Right lobe of liver (tissue), 6 donors: ENCODE measurements around the gene BORCS6. TPM values are rescaled to one million over a fixed set of nuclear protein-coding genes. Genes with fewer than 3 reads are reported as not detected.

Experiments used
- ATAC-seq, 4 donors: fragments of 200-7000 bp; cut with Tn5 transposase; one replicate each; pipeline ENCODE4 v1.9.1; 2020; ENCODE audit warnings: mild to moderate bottlenecking in 4 of 4, moderate library complexity in 4 of 4
- DNase-seq, 3 donors: peaks; one replicate each; pipeline ENCODE4 v3.0.0-alpha.2; 2020
- H3K27ac ChIP-seq, 3 donors: fragments of 200-600 bp; one replicate each; pipeline ENCODE4 v1.8.0; 2022
- H3K27me3 ChIP-seq, 2 donors: fragments of 200-600 bp; one replicate each; pipeline ENCODE4 v1.8.0; 2022
- H3K36me3 ChIP-seq, 4 donors: fragments of 200-600 bp; sonication (generic) in 1 of 4; one replicate each; pipeline versions ENCODE4 v1.5.1 to v1.8.0; 2017 to 2022; ENCODE audit warnings: control low read depth in 1 of 4
- H3K4me1 ChIP-seq, 4 donors: fragments of 200-600 bp; sonication (generic) in 1 of 4; one replicate each; pipeline versions ENCODE4 v1.5.1 to v1.8.0; 2017 to 2022; ENCODE audit warnings: control low read depth in 1 of 4
- H3K4me3 ChIP-seq, 3 donors: fragments of 200-600 bp; one replicate each; pipeline ENCODE4 v1.8.0; 2022
- H3K9me3 ChIP-seq, 4 donors: fragments of 200-600 bp; sonication (generic) in 1 of 4; one replicate each; pipeline versions ENCODE4 v1.5.1 to v1.8.0; 2017 to 2022; ENCODE audit warnings: control low read depth in 1 of 4
- POLR2A ChIP-seq: fragments of 450-650 bp; IDR thresholded peaks from one replicate; pipeline ENCODE4 v1.6.1; 2017; ENCODE audit warnings: antibody characterized with exemption, mild to moderate bottlenecking
- WGBS: methylation state at CpG from one replicate; pipeline ENCODE4 v1.1.6; 2018; ENCODE audit warnings: low coverage, low lambda C conversion rate; ENCODE audit not compliant: insufficient coverage; ENCODE audit errors: missing lambda C conversion rate; 5-methylcytosine and 5-hydroxymethylcytosine counted together
- intact Hi-C, 2 donors: fragments of 100-400 bp; cut with DNase I; formaldehyde crosslinking; loops; one replicate each; pipeline versions ENCODE4 v1.11.2 to v1.14.1; 2022
- total RNA-seq, 6 experiments: library from RNA; depleted of rRNA in 2 of 6; stranded (reverse); fragments of >200 nt in 2 of 6; fragmentation: NEBNext Ultra II Directional in 3 of 6; extraction: Animal tissue kit (Norgen Biotek cat#: 25700) in 3 of 6; gene quantifications; one replicate each; pipeline versions ENCODE4 v1.1.0 to v1.2.4, GENCODE V29; 2016 to 2023
- TF ChIP-seq, protein P1 (sequence below), 4 donors: fragments of 200-600 bp in 3 of 4; fragments of 450-650 bp in 1 of 4; IDR thresholded peaks; one replicate each; pipeline versions ENCODE4 v1.5.1 to v1.8.0; 2016 to 2022; ENCODE audit warnings: antibody characterized with exemption in 4 of 4, mild to moderate bottlenecking in 2 of 4
- donor health status: DM: no; HTN: yes; CAD: no.
- donor health status: DM: no; HTN: no; CAD: no.
- donor health status: DM: no; HTN: no; CAD: no.
- donor health status: DM: no; HTN: yes; CAD: no.
- donor health status: DM: no; HTN: yes; CAD: no.

The BORCS6 gene
- total RNA-seq, 6 experiments from 2014 or later = 3.1 to 5.3 (median 4.2) TPM

DNA sequence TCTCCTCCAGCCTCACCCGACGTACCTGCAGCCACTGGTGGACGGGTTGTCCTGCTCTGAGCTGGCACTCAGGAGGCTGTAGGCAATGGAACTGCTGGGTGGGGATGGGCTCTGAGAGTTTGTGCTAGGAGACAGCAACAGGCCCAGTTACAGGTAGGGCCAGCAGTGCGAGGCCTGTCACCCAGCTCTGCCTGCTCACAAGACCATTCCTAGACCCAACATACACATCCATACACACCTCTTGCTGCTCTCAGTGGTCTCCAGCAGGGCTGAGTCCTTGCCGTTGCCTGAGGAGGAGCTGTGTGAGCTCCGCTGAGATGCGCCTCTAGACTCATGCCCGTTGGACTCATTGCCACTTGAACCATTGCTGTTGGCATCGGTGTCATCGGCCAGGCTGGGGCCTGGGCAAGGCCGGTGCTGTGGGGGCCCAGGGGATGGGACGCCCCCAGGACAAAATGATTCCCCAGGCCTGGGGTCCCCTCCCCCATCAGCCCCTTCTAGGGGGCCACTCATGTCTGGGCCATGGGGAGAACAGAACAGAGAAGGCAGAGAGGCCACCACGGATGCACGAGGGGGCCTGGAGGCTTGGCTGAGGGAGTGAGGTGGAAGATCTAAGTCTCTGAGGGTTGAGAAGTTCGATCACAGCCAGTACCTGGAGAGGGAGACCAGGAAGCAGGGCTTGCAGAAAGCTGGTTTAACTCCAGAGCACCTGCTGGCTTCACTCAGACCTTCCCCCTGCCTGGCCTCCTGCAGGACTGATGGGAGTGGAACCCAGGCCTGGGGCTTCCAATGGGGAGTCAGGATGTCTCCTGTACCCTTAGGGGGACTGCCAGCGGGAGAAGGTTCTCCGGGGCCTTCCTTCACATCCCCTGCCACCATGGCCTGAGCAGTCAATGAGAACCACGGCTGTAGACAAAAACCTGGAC is 39.5 kb downstream of the BORCS6 start:
- WGBS = 23% methylated on average over 2 of the region's 18 CpGs
- H3K4me3 ChIP-seq = peak overlapping the region; percentile 62 to 94 (median 65)
- H3K27ac ChIP-seq = peak overlapping the region; percentile 99 to 100 (median 100)
- peaks cover 0 to 27% (median 9%) of the 10 kb centered on the region in 4 donors for H3K4me1 ChIP-seq
- H3K36me3 ChIP-seq = peaks cover 21 to 60% (median 47%) of the 10 kb centered on the region in 4 donors
- intact Hi-C loops = no loop called here
- H3K27me3 ChIP-seq = no peaks in the 10 kb centered on the region
- DNase-seq (no peak), ATAC-seq (no peak)
- TF ChIP-seq POLR2A = no peak
- TF ChIP-seq, protein P1, sequence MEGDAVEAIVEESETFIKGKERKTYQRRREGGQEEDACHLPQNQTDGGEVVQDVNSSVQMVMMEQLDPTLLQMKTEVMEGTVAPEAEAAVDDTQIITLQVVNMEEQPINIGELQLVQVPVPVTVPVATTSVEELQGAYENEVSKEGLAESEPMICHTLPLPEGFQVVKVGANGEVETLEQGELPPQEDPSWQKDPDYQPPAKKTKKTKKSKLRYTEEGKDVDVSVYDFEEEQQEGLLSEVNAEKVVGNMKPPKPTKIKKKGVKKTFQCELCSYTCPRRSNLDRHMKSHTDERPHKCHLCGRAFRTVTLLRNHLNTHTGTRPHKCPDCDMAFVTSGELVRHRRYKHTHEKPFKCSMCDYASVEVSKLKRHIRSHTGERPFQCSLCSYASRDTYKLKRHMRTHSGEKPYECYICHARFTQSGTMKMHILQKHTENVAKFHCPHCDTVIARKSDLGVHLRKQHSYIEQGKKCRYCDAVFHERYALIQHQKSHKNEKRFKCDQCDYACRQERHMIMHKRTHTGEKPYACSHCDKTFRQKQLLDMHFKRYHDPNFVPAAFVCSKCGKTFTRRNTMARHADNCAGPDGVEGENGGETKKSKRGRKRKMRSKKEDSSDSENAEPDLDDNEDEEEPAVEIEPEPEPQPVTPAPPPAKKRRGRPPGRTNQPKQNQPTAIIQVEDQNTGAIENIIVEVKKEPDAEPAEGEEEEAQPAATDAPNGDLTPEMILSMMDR (IDR thresholded peaks at IDR 0.05) = no peak
- no peaks in the 10 kb centered on the region for H3K9me3 ChIP-seq

DNA sequence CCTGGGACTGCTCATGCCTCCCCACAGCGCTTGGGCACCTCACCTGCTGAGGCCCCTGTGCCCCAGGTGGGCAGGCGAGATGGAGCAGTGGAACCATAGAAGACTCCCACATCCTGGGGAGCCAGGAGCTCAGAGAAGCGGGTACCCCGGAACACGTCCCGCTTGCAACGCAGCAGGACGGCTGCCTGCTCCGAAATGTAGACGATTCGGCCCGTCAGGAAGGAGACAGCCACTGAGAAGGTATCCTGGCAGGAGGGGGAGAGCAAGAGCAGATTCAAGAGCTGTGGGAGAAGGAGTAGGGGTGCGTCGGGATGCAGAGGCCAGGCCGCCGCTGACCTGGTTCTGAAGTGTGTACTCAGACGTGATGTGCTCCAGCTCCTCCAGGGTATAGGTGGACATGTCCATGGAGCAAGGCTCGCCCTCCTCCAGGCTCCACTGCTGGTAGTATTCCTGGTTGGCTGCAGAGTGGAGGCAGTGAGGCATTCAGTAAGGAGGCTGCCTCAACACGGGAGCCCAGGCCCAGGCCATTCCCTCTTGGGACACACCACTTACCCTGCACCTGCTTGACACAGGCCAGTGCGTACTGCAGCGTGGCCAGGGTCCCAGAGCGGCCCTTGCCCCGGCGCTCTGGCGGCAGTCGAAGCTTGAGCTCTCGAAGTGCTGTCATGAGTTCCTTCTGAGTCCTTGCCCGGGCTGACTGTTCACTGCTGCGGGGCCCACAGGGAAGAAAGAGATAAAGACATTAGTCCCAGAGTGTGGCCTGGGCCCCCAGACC is 40.4 kb downstream of the BORCS6 start:
- Histone ChIP-seq H3K27ac (no peak overlapping the region), H3K27me3 (no peaks in the 10 kb centered on the region), H3K36me3 (peaks cover 21 to 69% (median 55%) of the 10 kb centered on the region in 4 donors), H3K4me3 (no peak overlapping the region), H3K9me3 (no peaks in the 10 kb centered on the region), H3K4me1 (peaks cover 0 to 27% (median 9%) of the 10 kb centered on the region in 4 donors)
- intact Hi-C loops = no loop called here
- no peak for ATAC-seq
- 96% methylated on average over 10 of the region's 29 CpGs for WGBS
- no peak for TF ChIP-seq POLR2A
- TF ChIP-seq, protein P1 (IDR thresholded peaks at IDR 0.05) = no peak
- peak in 1 of 3 donors; percentile 46 for DNase-seq

DNA sequence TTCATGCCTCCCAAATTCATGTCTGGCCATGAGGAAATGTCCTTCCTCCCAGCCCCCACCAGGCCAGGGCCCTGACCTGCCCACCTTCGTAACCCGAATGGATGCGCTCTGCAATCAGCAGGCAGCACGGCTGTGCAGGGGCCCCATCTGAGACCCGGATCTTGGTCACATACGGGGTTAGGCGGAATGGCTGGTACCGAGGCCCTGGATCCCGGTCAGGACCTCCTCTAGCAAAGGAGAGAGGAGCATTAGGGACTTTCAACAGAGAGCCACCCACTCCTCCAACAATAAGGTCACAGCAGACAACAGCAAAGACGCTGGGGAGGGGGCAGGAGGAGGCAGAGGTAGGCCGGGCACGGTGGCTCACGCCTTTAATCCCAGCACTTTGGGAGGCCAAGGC is 41.4 kb downstream of the BORCS6 start:
- no peaks in the 10 kb centered on the region for H3K9me3 ChIP-seq
- H3K4me3 ChIP-seq = no peak overlapping the region
- no peaks in the 10 kb centered on the region for H3K27me3 ChIP-seq
- intact Hi-C loops = no loop called here
- DNase-seq (no peak), ATAC-seq (no peak)
- peaks cover 27 to 79% (median 64%) of the 10 kb centered on the region in 4 donors for H3K36me3 ChIP-seq
- WGBS = 86% methylated on average over 10 of the region's 13 CpGs
- H3K4me1 ChIP-seq = peaks cover 0 to 27% (median 9%) of the 10 kb centered on the region in 4 donors
- H3K27ac ChIP-seq = no peak overlapping the region
- TF ChIP-seq, protein P1 (IDR thresholded peaks at IDR 0.05) = no peak
- TF ChIP-seq POLR2A = no peak

DNA sequence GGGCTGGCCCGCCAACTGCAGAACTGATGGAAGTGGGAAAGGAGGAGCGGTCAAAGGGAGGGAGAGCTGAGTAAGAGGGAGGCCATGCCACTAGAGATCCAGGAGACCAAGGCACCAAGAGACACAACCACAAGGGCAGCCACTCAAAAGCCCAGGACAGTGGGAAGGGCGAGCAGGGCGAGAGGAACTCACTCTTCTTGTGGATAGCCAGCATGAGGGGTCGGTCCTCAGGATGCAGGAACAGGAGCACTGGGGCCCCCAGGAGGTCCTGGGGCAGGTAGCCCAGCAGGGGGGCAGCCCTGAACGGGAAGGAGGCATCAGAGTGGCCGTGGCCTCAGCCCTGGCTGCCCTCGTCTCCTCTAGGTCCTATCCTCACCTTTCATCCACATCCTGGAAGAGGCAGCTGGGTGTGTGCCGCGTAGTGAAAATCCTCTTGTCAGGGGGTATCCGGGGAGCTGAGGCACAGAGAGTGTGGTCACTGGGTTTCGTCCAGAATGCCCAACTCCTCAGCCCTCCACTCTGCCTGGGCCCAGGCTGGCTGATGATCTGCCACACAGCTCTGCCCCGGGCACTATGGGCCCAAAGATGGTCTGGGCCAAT is 42.1 kb downstream of the BORCS6 start:
- intact Hi-C loops = no loop called here
- Histone ChIP-seq H3K36me3 (peaks cover 30 to 80% (median 69%) of the 10 kb centered on the region in 4 donors), H3K4me1 (peaks cover 0 to 20% (median 6%) of the 10 kb centered on the region in 4 donors), H3K27me3 (no peaks in the 10 kb centered on the region), H3K9me3 (no peaks in the 10 kb centered on the region), H3K4me3 (no peak overlapping the region), H3K27ac (no peak overlapping the region)
- DNase-seq = no peak
- ATAC-seq = no peak
- WGBS = no CpG with 5 or more reads among the region's 13 CpGs
- no peak for TF ChIP-seq POLR2A
- TF ChIP-seq, protein P1 (IDR thresholded peaks at IDR 0.05) = no peak
